Fibroblast of lung (primary cell): Measurements from ENCODE around the gene MT1B. TPM values are rescaled to one million over a fixed set of nuclear protein-coding genes. Genes with fewer than 3 reads are reported as not detected.
A peak's percentile ranks its signal among the peaks of the same experiment; 100 is the strongest.

Experiments
- DNase-seq, 2 donors: peaks; one replicate each; pipeline versions ENCODE4 v3.0.0 to v3.0.0-alpha.2; 2010; ENCODE audit warnings: low read depth in 2 of 2
- H2AFZ ChIP-seq: 2 replicates; pipeline ENCODE4 v1.5.1; 2012; ENCODE audit warnings: low read length, control low read depth, inconsistent platforms
- H3K27ac ChIP-seq: 2 replicates; pipeline ENCODE4 v1.5.1; 2011; ENCODE audit warnings: low read length, control low read depth; ENCODE audit not compliant: insufficient read depth
- H3K27me3 ChIP-seq: 2 replicates; pipeline ENCODE4 v1.5.1; 2011; ENCODE audit warnings: mild to moderate bottlenecking, low read length; ENCODE audit not compliant: control insufficient read depth, insufficient read depth
- H3K36me3 ChIP-seq: 2 replicates; pipeline ENCODE4 v1.5.1; 2011; ENCODE audit warnings: low read length; ENCODE audit not compliant: control insufficient read depth, insufficient read depth
- H3K4me1 ChIP-seq: 2 replicates; pipeline ENCODE4 v1.5.1; 2011; ENCODE audit warnings: low read length; ENCODE audit not compliant: control insufficient read depth, insufficient read depth; ENCODE audit errors: extremely low read depth
- H3K4me2 ChIP-seq: 2 replicates; pipeline ENCODE4 v1.5.1; 2011; ENCODE audit warnings: low read length, control low read depth; ENCODE audit not compliant: insufficient read depth; ENCODE audit errors: extremely low read depth
- H3K4me3 ChIP-seq, 4 experiments: fragments of 200-600 bp in 1 of 4; sonication (generic) in 1 of 4; replicated peaks in 1 of 4; 2 replicates each; pipeline ENCODE4 v1.5.1; 2011 to 2016; ENCODE audit warnings: low read length in 4 of 4, low read depth in 3 of 4, mild to moderate bottlenecking in 3 of 4, control low read depth in 2 of 4, inconsistent platforms in 1 of 4, mixed read lengths in 1 of 4; ENCODE audit not compliant: insufficient read depth in 1 of 4; ENCODE audit errors: control extremely low read depth in 1 of 4
- H3K79me2 ChIP-seq: 2 replicates; pipeline ENCODE4 v1.5.1; 2012; ENCODE audit warnings: mild to moderate bottlenecking, low read length, inconsistent platforms; ENCODE audit not compliant: control insufficient read depth, insufficient read depth
- H3K9ac ChIP-seq: 2 replicates; pipeline ENCODE4 v1.5.1; 2011; ENCODE audit warnings: mild to moderate bottlenecking, low read length, control low read depth; ENCODE audit not compliant: insufficient read depth
- H3K9me3 ChIP-seq: 2 replicates; pipeline ENCODE4 v1.5.1; 2012; ENCODE audit warnings: low read depth, low read length; ENCODE audit not compliant: control insufficient read depth, insufficient read depth
- H4K20me1 ChIP-seq: 2 replicates; pipeline ENCODE4 v1.5.1; 2011; ENCODE audit warnings: low read length; ENCODE audit not compliant: control insufficient read depth, insufficient read depth; ENCODE audit errors: extremely low read depth
- EZH2 ChIP-seq: IDR thresholded peaks from 2 replicates; pipeline ENCODE4 v1.5.1; 2012; ENCODE audit warnings: low read length, control low read depth, mild to moderate bottlenecking; ENCODE audit errors: missing control alignments
- polyA minus RNA-seq: library from RNA; depleted of rRNA, polyadenylated mRNA; stranded (reverse); fragments of >200 nt; gene quantifications from 2 replicates; pipeline ENCODE4 v1.2.3, GENCODE V29; 2011; ENCODE audit warnings: low replicate concordance
- polyA plus RNA-seq, 2 donors: library from polyadenylated mRNA; depleted of rRNA in 1 of 2; stranded (reverse) in 1 of 2; unstranded in 1 of 2; fragments of >200 nt; gene quantifications; 2 replicates each; pipeline ENCODE4 v1.2.1, GENCODE V29; 2011 to 2012; ENCODE audit warnings: missing spikeins in 1 of 2
- total RNA-seq: library from RNA; depleted of rRNA; stranded (reverse); fragments of >200 nt; gene quantifications from 2 replicates; pipeline ENCODE4 v1.2.1, GENCODE V29; 2014
- TF ChIP-seq, protein P1 (sequence below), 2 donors: IDR thresholded peaks in 1 of 2; conservative IDR thresholded peaks in 1 of 2; 1 replicate in 1 of 2; 2 replicates in 1 of 2; pipeline ENCODE4 v1.5.1; 2011 to 2012; ENCODE audit warnings: low read length in 2 of 2, control low read depth in 1 of 2, inconsistent platforms in 1 of 2, low read depth in 1 of 2, mild to moderate bottlenecking in 1 of 2

MT1B gene
- total RNA-seq (not detected in 2 replicates), polyA plus RNA-seq (not detected in 2 replicates), polyA minus RNA-seq (not detected in 2 replicates)
- not detected in 2 replicates for polyA plus RNA-seq (2012)

DNA sequence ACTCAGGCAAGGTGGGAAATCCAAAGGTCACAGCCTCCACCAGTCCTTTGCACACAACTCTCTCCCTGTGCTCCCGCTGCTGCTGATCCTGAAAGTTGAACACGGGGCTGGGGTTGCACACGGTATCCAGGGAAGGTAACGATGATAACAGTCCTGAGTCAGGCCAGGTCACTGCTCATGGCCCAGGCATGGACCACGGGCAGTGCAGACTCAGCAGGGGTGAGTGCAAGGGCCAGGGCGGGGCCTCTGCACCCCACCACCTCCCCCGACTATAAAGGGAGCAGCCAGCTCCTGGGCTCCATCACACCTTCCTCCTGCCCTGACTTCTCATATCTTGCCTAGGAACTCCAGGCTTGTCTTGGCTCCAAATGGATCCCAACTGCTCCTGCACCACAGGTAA, at the start of gene MT1B:
Gene MT1B (plus strand): TSS at position 301 of the 400 bp plus-strand sequence. CDS start 68 bp downstream, at position 369.
- Histone ChIP-seq H3K9ac (no peak within 1 kb of the TSS), H3K27me3 (peaks cover 22% of the 10 kb centered on the region), H3K9me3 (no peaks in the 10 kb centered on the region), H4K20me1 (no peaks in the 10 kb centered on the region), H3K36me3 (no peaks in the 10 kb centered on the region), H3K4me1 (no peaks in the 10 kb centered on the region), H3K4me3 (no peak within 1 kb of the TSS), H3K27ac (no peak within 1 kb of the TSS), H3K4me2 (no peak within 1 kb of the TSS), H2AFZ (no peak within 1 kb of the TSS), H3K79me2 (no peaks in the 10 kb centered on the region)
- no peak for TF ChIP-seq EZH2
- TF ChIP-seq, protein P1, sequence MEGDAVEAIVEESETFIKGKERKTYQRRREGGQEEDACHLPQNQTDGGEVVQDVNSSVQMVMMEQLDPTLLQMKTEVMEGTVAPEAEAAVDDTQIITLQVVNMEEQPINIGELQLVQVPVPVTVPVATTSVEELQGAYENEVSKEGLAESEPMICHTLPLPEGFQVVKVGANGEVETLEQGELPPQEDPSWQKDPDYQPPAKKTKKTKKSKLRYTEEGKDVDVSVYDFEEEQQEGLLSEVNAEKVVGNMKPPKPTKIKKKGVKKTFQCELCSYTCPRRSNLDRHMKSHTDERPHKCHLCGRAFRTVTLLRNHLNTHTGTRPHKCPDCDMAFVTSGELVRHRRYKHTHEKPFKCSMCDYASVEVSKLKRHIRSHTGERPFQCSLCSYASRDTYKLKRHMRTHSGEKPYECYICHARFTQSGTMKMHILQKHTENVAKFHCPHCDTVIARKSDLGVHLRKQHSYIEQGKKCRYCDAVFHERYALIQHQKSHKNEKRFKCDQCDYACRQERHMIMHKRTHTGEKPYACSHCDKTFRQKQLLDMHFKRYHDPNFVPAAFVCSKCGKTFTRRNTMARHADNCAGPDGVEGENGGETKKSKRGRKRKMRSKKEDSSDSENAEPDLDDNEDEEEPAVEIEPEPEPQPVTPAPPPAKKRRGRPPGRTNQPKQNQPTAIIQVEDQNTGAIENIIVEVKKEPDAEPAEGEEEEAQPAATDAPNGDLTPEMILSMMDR (conservative IDR thresholded peaks at IDR 0.05 in 1 of 2, IDR thresholded peaks at IDR 0.05 in 1 of 2; ENCODE audit: low read depth in 1 of 2, low read length in 2 of 2) = no peak
- DNase-seq = no peak

DNA sequence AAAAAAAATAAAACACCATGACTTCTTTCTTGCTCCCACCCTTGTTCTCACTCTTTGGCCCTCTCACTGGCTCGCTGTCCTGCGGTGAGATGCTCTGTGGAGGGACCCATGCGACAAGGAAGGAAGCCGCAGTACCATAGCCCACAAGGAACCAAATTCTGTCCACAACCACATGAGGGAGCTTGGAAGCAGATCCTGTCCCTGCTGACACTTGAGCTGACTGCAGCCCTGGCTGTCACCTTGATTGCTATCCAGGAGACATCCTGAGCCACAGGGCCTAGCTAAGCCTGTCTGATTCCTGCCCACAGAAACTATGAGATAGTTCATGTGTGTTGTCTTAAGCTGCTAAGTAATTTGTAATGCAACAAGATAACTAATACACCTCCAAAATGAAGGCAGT, 48.1 kb upstream of the MT1B start:
- H3K4me1 ChIP-seq = peaks cover 22% of the 10 kb centered on the region
- no peak overlapping the region for H3K9ac ChIP-seq
- peaks cover 2% of the 10 kb centered on the region for H3K79me2 ChIP-seq
- DNase-seq = peak; percentile 37 to 47
- H4K20me1 ChIP-seq = no peaks in the 10 kb centered on the region
- TF ChIP-seq EZH2 = no peak
- TF ChIP-seq, protein P1 (conservative IDR thresholded peaks at IDR 0.05 in 1 of 2, IDR thresholded peaks at IDR 0.05 in 1 of 2; ENCODE audit: low read depth in 1 of 2, low read length in 2 of 2) = peak; percentile 8 to 47
- no peak overlapping the region for H3K4me2 ChIP-seq
- no peaks in the 10 kb centered on the region for H3K36me3 ChIP-seq
- no peaks in the 10 kb centered on the region for H3K9me3 ChIP-seq
- H2AFZ ChIP-seq = no peak overlapping the region
- no peak overlapping the region for H3K27ac ChIP-seq
- H3K27me3 ChIP-seq = no peaks in the 10 kb centered on the region
- no peak overlapping the region for H3K4me3 ChIP-seq

DNA sequence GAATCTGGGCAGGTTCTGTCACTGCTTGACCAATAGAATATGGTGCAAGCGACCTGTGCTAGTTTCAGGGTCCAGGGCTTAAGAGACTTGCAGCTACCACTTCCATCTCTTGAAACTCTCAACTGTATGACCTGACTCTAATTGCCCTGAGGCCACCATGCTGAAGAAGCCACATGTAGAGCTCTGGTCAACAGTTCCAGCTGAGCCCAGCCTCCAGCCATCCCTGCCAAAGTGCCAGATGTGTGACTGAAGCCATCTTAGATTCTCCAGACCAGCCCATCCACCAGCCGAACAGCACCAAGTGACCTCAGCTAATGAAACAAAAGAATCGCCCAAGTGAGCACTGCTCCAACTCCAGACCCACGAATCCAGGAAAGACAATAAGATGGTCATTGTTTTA, 46.7 kb upstream of the MT1B start:
- Histone ChIP-seq H3K27me3 (no peaks in the 10 kb centered on the region), H3K79me2 (peaks cover 11% of the 10 kb centered on the region), H3K27ac (peak overlapping the region; percentile 99), H3K9me3 (no peaks in the 10 kb centered on the region), H2AFZ (no peak overlapping the region), H3K36me3 (no peaks in the 10 kb centered on the region), H4K20me1 (no peaks in the 10 kb centered on the region), H3K4me1 (peaks cover 22% of the 10 kb centered on the region), H3K4me2 (no peak overlapping the region), H3K4me3 (no peak overlapping the region), H3K9ac (no peak overlapping the region)
- TF ChIP-seq, protein P1 (conservative IDR thresholded peaks at IDR 0.05 in 1 of 2, IDR thresholded peaks at IDR 0.05 in 1 of 2; ENCODE audit: low read depth in 1 of 2, low read length in 2 of 2) = no peak
- no peak for TF ChIP-seq EZH2
- DNase-seq = no peak
